Fibroblast of lung (primary cell): ENCODE measurements around the gene ZP2. TPM values are rescaled to one million over a fixed set of nuclear protein-coding genes. Genes with fewer than 3 reads are reported as not detected.

Experiments used
- DNase-seq, 2 donors: peaks; one replicate each; pipeline versions ENCODE4 v3.0.0 to v3.0.0-alpha.2; 2010; ENCODE audit warnings: low read depth in 2 of 2
- H2AFZ ChIP-seq: 2 replicates; pipeline ENCODE4 v1.5.1; 2012; ENCODE audit warnings: low read length, control low read depth, inconsistent platforms
- H3K27ac ChIP-seq: 2 replicates; pipeline ENCODE4 v1.5.1; 2011; ENCODE audit warnings: low read length, control low read depth; ENCODE audit not compliant: insufficient read depth
- H3K27me3 ChIP-seq: 2 replicates; pipeline ENCODE4 v1.5.1; 2011; ENCODE audit warnings: mild to moderate bottlenecking, low read length; ENCODE audit not compliant: control insufficient read depth, insufficient read depth
- H3K36me3 ChIP-seq: 2 replicates; pipeline ENCODE4 v1.5.1; 2011; ENCODE audit warnings: low read length; ENCODE audit not compliant: control insufficient read depth, insufficient read depth
- H3K4me1 ChIP-seq: 2 replicates; pipeline ENCODE4 v1.5.1; 2011; ENCODE audit warnings: low read length; ENCODE audit not compliant: control insufficient read depth, insufficient read depth; ENCODE audit errors: extremely low read depth
- H3K4me2 ChIP-seq: 2 replicates; pipeline ENCODE4 v1.5.1; 2011; ENCODE audit warnings: low read length, control low read depth; ENCODE audit not compliant: insufficient read depth; ENCODE audit errors: extremely low read depth
- H3K4me3 ChIP-seq, 4 experiments: fragments of 200-600 bp in 1 of 4; sonication (generic) in 1 of 4; replicated peaks in 1 of 4; 2 replicates each; pipeline ENCODE4 v1.5.1; 2011 to 2016; ENCODE audit warnings: low read length in 4 of 4, low read depth in 3 of 4, mild to moderate bottlenecking in 3 of 4, control low read depth in 2 of 4, inconsistent platforms in 1 of 4, mixed read lengths in 1 of 4; ENCODE audit not compliant: insufficient read depth in 1 of 4; ENCODE audit errors: control extremely low read depth in 1 of 4
- H3K79me2 ChIP-seq: 2 replicates; pipeline ENCODE4 v1.5.1; 2012; ENCODE audit warnings: mild to moderate bottlenecking, low read length, inconsistent platforms; ENCODE audit not compliant: control insufficient read depth, insufficient read depth
- H3K9ac ChIP-seq: 2 replicates; pipeline ENCODE4 v1.5.1; 2011; ENCODE audit warnings: mild to moderate bottlenecking, low read length, control low read depth; ENCODE audit not compliant: insufficient read depth
- H3K9me3 ChIP-seq: 2 replicates; pipeline ENCODE4 v1.5.1; 2012; ENCODE audit warnings: low read depth, low read length; ENCODE audit not compliant: control insufficient read depth, insufficient read depth
- H4K20me1 ChIP-seq: 2 replicates; pipeline ENCODE4 v1.5.1; 2011; ENCODE audit warnings: low read length; ENCODE audit not compliant: control insufficient read depth, insufficient read depth; ENCODE audit errors: extremely low read depth
- CTCF ChIP-seq, 2 donors: IDR thresholded peaks in 1 of 2; conservative IDR thresholded peaks in 1 of 2; 1 replicate in 1 of 2; 2 replicates in 1 of 2; pipeline ENCODE4 v1.5.1; 2011 to 2012; ENCODE audit warnings: low read length in 2 of 2, control low read depth in 1 of 2, inconsistent platforms in 1 of 2, low read depth in 1 of 2, mild to moderate bottlenecking in 1 of 2
- EZH2 ChIP-seq: IDR thresholded peaks from 2 replicates; pipeline ENCODE4 v1.5.1; 2012; ENCODE audit warnings: low read length, control low read depth, mild to moderate bottlenecking; ENCODE audit errors: missing control alignments
- polyA plus RNA-seq, 2 donors: library from polyadenylated mRNA; depleted of rRNA in 1 of 2; stranded (reverse) in 1 of 2; unstranded in 1 of 2; fragments of >200 nt; gene quantifications; 2 replicates each; pipeline ENCODE4 v1.2.1, GENCODE V29; 2011 to 2012; ENCODE audit warnings: missing spikeins in 1 of 2
- total RNA-seq: library from RNA; depleted of rRNA; stranded (reverse); fragments of >200 nt; gene quantifications from 2 replicates; pipeline ENCODE4 v1.2.1, GENCODE V29; 2014

ZP2 gene
- total and polyA plus RNA-seq, 2 donors (not counting 1 experiment from before 2014, with no cell fraction given): not detected

GRCh38 chr16:21185659-21186325, 25.6 kb downstream of the ZP2 start:
- H3K4me3 ChIP-seq: no peak overlapping the region
- H3K4me2 ChIP-seq: no peak overlapping the region
- TF ChIP-seq CTCF (conservative IDR thresholded peaks at IDR 0.05 in 1 of 2, IDR thresholded peaks at IDR 0.05 in 1 of 2; ENCODE audit: low read depth in 1 of 2, low read length in 2 of 2): no peak
- TF ChIP-seq EZH2: no peak
- H3K4me1 ChIP-seq: peaks cover 3% of the 10 kb centered on the region
- no peaks in the 10 kb centered on the region for H4K20me1 ChIP-seq
- no peak overlapping the region for H2AFZ ChIP-seq
- H3K36me3 ChIP-seq: no peaks in the 10 kb centered on the region
- no peaks in the 10 kb centered on the region for H3K27me3 ChIP-seq
- H3K9me3 ChIP-seq: no peaks in the 10 kb centered on the region
- H3K9ac ChIP-seq: no peak overlapping the region
- DNase-seq: no peak
- no peak overlapping the region for H3K27ac ChIP-seq
- H3K79me2 ChIP-seq: no peaks in the 10 kb centered on the region

- Histone ChIP-seq H3K36me3 (no peaks in the 10 kb centered on the region), H4K20me1 (no peaks in the 10 kb centered on the region), H3K4me1 (peaks cover 3% of the 10 kb centered on the region), H3K27ac (no peak overlapping the region), H2AFZ (no peak overlapping the region), H3K27me3 (no peaks in the 10 kb centered on the region), H3K9ac (no peak overlapping the region), H3K9me3 (no peaks in the 10 kb centered on the region), H3K4me3 (no peak overlapping the region), H3K79me2 (no peaks in the 10 kb centered on the region), H3K4me2 (no peak overlapping the region)
- DNase-seq: no peak
- TF ChIP-seq EZH2 (no peak), CTCF (conservative IDR thresholded peaks at IDR 0.05 in 1 of 2, IDR thresholded peaks at IDR 0.05 in 1 of 2; ENCODE audit: low read depth in 1 of 2, low read length in 2 of 2) (no peak)
Observed at GRCh38 chr16:21184834-21185233, 26.5 kb downstream of the ZP2 start.

- DNase-seq: no peak
- Histone ChIP-seq H2AFZ (no peak overlapping the region), H3K27ac (no peak overlapping the region), H3K4me3 (no peak overlapping the region), H3K9ac (no peak overlapping the region), H3K4me1 (peaks cover 3% of the 10 kb centered on the region), H4K20me1 (no peaks in the 10 kb centered on the region), H3K9me3 (no peaks in the 10 kb centered on the region), H3K36me3 (peaks cover 2% of the 10 kb centered on the region), H3K27me3 (no peaks in the 10 kb centered on the region), H3K79me2 (no peaks in the 10 kb centered on the region), H3K4me2 (no peak overlapping the region)
- TF ChIP-seq EZH2: no peak
- no peak for TF ChIP-seq CTCF (conservative IDR thresholded peaks at IDR 0.05 in 1 of 2, IDR thresholded peaks at IDR 0.05 in 1 of 2; ENCODE audit: low read depth in 1 of 2, low read length in 2 of 2)
Observed at GRCh38 chr16:21183995-21184394, 27.4 kb downstream of the ZP2 start.
